GM19455 (cell line): ENCODE measurements around the gene GRIA1.
"Not testable (repeated sequence)": the region's sequence is repeated elsewhere in the genome, so short reads cannot be mapped to it uniquely, and the experiment has no call there.

Source experiments
- ATAC-seq: cut with Tn5 transposase; IDR thresholded peaks from one replicate; pipeline ENCODE4 v1.9.1; 2021; ENCODE audit not compliant: unreplicated experiment

Gene GRIA1

DNA sequence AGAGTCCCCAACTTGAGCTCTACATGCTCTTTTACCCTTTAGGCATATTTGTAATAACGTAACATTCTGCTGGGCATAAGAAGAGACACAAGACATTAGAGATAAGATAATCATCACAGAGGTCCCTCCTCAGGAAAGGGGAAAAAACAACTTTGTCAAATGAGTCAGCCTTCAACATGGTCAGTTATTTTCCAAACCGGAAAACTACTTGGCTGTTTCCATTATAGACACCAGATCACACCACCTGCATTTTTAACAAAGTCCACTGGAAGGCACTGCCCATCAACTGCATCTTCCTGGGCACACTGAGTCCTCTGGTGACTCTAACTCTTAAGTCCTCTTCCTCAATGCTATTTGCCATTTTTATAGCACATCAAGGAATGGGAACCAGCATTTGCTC lies 326.4 kb downstream of the GRIA1 start:
- ATAC-seq: no peak

DNA sequence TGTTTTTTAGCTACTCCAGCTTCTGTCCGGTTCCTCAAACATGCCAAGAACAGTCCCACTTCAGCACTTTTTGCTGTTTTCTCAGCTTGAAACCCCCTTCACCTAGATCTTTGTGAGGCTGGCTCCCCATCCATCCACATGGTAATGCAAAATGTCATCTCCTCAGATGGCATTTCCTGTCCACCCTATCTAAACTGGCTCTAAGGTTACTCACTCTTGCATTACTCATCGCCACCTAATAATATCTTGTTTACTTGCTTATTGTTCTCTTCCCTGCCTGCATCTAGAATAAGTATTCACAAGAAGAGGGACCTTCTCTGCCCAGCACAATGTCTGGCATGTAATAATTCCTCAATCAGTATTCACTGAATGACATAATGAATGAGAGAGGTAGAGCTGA lies 328.2 kb downstream of the GRIA1 start:
- no peak for ATAC-seq

DNA sequence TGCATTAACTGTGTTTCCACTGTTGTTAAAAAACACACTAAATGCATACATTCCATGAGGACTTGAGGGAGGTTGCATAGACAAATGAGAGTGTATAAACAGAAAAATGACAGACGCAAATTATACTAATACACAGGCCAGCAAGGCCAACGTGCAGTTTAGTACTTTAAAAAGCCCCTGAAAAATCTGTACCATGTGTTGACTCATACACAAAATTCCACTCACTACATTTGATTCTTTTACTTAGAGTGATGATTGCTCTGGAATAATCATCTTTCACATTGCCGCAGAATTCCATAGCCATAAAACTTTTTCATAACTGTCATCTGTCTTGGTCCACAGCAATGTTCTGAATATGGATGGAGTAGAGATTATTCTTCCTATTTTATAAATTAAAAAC lies 332.6 kb downstream of the GRIA1 start:
- ATAC-seq: no peak

DNA sequence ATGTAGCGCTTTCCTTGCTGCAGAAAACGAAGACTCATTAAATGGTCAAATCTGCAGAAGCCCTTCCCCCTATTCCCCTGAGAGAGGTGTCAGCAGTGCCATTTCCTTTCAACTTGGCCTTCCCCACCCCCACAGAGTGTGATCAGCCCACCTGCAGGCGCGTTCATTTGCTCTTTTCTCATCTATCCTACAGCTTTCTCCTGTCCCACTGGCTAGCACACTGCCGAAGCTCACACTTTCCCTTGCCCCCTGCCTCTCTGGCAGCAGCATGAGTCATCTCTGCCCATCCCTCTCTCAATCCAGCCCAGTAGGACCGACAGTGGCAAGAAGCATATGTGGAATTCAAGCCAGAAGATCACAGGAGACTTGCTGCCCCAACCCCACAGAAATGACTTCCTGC lies 334.4 kb downstream of the GRIA1 start:
- no peak for ATAC-seq

DNA sequence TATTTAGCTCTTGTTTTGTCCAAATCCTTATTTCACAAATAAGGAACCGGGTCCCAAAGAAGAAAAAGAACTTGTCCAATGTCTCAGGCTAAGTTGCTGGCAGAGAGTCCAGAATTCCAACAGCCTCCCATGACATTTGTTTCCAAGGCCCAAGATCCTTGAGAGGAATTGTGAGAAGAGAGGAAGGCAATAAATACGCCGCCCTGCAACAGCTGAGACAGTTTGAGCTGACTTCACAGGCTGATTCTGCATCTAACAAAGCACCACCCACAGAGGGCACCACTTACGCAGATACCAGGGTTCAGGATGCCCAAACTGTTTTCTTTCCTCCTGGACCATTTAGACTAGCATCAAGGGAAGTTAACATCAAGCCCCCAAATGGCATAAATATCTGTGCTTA lies 336.9 kb downstream of the GRIA1 start:
- no peak for ATAC-seq

DNA sequence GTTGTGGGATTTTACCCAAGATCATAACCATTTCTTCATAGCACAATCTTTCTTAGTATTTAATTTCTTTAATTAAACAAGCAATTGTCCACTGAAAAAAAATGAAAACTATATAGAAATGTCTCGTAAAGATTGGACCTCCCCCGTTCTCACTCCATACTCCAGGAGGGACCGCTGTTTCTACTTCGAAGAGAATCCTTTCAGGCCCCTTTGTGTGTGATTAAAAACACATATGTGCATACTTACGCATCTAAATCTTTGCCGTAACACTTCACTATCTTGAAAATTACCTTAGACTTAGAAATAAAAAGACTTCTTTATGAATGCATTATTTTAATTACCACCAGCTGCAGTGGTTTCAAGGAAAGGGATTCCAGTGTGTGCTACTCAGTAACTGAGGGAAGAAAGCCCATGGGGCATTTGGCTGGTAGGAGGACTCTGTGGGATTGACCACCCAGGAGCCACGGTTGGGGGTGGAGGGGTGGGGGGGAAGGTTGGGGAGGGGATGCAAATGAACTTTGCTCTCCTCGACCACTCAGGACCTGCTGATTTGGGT lies 339.1 kb downstream of the GRIA1 start:
- ATAC-seq: no peak

DNA sequence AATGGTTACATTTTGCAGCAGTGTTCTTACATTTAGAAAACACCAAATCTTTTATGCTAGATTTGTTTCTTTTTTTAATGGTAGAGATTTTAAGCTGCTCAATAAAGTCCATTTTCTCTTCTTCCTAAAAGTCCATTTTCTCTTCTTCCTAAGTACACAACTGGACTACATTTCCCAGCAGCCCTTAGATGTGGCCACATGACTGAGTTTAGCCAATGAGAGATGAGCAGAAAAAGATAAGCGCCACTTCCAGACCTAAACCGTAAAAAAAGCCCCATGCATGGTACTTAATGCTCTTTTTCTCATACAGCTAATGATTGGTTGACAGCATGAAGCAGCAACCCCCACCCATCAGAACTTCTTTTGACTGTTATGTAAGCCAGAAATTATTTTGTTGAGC lies 341.5 kb downstream of the GRIA1 start:
- peak; percentile 88 for ATAC-seq

DNA sequence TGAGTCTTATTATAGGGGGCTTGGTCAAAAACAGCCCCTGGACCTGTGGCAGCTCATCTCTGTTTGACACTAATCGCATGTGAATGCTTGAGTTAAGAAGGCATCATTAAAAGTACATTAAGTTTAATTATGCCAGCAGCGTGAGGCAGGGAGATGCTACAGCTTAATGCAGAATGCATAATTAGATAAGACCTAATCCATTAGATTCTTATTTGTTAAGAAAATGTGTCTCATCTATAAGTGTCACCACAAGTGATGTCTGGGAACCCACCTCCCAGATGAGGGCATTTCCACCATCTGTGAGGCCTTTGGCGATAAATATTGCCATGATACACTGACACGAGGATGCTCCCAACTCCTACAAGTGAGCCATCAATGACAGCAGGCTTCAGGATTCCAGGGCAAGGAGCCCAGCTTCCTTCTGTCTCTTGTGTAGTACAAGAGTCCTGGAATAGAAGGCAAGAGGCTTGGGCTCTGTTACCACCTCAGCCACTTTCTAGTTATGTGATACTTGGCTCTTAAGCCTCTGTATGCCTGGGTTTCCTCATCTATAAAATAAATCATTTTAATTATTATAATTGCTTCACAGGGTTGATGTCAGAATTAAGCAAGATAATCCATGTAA lies 345.5 kb downstream of the GRIA1 start:
- no peak for ATAC-seq

DNA sequence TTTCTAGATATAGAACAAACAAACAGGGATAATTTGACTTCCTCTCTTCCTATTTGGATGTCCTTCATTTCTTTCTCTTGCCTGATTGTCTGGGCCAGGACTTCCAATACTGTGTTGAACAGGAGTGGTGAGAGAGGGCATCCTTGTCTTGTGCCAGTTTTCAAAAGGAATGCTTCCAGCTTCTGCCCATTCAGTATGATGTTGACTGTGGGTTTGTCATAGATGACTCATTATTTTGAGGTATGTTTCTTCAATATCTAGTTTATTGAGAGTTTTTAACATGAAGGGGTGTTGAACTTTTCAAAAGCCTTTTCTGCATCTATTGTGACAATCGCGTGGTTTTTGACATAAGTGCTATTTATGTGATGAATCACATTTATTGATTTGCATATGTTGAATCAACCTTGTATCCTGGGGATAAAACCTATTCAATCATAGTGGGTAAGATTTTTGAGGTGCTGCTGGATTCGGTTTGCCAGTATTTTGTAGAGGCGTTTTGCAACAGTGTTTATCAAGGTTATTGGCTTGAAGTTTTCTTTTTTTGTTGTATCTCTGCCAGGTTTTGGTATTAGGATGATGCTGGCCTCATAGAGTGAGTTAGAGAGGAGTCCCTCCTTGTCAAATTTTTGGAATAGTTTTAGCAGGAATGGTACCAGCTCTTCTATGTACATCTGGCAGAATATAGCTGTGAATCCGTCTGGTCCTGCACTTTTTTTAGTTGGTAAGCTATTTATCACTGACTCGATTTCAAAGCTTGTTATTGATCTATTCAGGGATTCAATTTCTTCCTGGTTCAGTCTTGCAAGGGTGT lies 359.0 kb downstream of the GRIA1 start:
- ATAC-seq: not testable (repeated sequence)

DNA sequence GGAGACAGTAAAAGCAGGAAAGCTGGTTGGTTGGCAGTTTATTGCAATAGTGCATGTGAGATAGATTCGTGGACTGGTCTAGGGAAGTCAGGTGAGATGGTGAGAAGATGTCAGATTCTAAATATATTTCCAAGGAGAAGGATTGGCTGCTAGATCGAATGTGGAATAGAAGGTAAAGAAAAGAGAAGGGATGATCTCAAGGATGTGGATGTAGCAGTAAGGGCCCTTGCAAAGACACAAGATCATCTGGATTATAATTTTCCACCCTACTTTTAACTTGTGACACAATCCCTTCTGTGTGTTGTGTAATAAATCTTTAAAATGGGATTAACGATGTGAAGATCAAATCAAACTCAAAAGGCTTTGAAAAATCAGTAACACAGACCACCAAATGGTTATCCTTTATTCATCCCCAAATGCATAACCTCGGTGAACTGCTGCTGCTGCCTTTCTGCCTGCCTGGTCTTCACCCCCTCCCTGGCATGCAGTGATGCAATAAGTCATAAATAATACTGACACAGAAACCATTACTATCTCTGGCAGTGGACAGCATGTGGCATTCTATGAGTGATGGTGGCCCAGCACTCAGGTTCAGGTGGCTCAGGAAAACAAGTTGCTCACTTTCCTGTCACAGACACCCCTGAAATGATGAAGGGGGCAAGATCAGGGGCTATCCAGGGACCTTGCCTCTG lies 369.9 kb downstream of the GRIA1 start:
- ATAC-seq: no peak

DNA sequence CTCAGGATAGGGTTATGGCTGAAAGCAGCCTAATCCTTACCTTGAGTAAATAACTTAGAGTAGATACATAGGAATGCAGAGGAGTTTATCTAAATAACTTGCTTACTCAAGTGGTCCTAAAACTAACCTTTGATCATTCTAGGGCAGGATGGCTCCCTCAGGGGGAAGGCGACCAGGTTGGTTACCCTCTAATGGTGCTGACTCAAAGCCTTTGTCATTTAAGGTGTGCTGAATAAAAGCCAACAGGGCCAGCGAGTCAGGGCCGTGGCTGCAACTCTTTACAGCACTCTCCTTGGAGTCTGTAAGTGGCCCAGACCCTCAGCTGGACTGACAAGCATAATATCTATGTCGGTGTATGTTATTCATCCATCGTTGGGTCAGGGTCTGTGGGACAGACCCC lies 372.4 kb downstream of the GRIA1 start:
- not testable (repeated sequence) for ATAC-seq
